ENCODE data around the gene PRRT4. TPM values are rescaled to one million over a fixed set of nuclear protein-coding genes. Genes with fewer than 3 reads are reported as not detected.
A peak's percentile ranks its signal among the peaks of the same experiment; 100 is the strongest.

PRRT4 gene
- total and polyA plus RNA-seq, 2 experiments from 2014 or later, result 0.55 to 0.56 TPM

DNA sequence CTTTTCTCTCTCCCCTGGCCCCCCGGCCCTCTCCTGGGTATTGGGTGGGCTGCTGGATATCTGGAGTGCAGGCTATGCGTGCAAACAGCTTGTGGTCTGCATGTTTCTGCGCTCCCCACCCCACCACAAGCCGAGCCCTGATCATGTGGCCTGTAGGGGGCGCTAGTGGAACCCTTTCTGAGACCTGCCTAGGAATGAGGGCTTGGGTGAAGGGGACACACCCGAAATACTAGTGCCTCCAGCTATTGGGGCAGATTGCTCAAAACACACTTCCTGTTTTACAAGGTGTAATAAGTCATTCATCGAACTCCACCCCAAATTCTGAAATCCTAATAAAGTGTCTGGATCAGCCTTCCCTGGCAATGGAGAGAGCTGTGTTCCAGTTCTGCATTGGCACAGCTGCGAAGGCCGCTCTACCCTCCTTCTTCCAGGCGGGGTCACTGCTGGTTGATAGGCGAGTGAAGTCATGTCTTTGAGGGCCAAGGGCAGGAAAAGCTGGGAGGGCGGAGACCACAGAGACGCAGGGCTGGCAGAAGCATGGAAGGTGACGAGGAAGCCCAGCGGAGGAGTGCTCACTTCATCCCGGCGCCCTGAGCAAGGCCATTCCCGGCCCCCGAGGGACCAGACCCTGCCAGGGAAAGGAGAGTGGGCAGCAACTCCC is 19.8 kb upstream of the PRRT4 start:
- H3K79me2 ChIP-seq (replicated peaks; ENCODE audit: insufficient read depth), result no peaks in the 10 kb centered on the region
- no peak overlapping the region for H3K27ac ChIP-seq (ENCODE audit: low read depth)
- no peaks in the 10 kb centered on the region for H3K9me2 ChIP-seq (ENCODE audit: insufficient read depth)
- TF ChIP-seq EZH2phosphoT487 (IDR thresholded peaks at IDR 0.05; ENCODE audit: unreplicated experiment) (no peak), JUNB (IDR thresholded peaks at IDR 0.05; ENCODE audit: unreplicated experiment) (no peak)
- TF ChIP-seq, protein P1, sequence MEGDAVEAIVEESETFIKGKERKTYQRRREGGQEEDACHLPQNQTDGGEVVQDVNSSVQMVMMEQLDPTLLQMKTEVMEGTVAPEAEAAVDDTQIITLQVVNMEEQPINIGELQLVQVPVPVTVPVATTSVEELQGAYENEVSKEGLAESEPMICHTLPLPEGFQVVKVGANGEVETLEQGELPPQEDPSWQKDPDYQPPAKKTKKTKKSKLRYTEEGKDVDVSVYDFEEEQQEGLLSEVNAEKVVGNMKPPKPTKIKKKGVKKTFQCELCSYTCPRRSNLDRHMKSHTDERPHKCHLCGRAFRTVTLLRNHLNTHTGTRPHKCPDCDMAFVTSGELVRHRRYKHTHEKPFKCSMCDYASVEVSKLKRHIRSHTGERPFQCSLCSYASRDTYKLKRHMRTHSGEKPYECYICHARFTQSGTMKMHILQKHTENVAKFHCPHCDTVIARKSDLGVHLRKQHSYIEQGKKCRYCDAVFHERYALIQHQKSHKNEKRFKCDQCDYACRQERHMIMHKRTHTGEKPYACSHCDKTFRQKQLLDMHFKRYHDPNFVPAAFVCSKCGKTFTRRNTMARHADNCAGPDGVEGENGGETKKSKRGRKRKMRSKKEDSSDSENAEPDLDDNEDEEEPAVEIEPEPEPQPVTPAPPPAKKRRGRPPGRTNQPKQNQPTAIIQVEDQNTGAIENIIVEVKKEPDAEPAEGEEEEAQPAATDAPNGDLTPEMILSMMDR (conservative IDR thresholded peaks at IDR 0.05; ENCODE audit: low read depth in 2 of 2), result peak; percentile 94 to 96
- ATAC-seq (peak; percentile 85), DNase-seq (ENCODE audit: low spot score) (peak; percentile 94)
- H3K4me2 ChIP-seq, result no peak overlapping the region
- no peaks in the 10 kb centered on the region for H3K27me3 ChIP-seq (ENCODE audit: insufficient read depth)
- H3K4me3 Mint-ChIP-seq, result no peak overlapping the region; the same call in 2 of the 3 replicates
- H3K4me1 Mint-ChIP-seq, result peaks cover 22% of the 10 kb centered on the region
- H3K4me3 ChIP-seq, result no peak overlapping the region
- no peaks in the 10 kb centered on the region for H3K9me3 Mint-ChIP-seq
- H3K36me3 ChIP-seq (ENCODE audit: insufficient read depth), result no peaks in the 10 kb centered on the region
- H3K27ac Mint-ChIP-seq, result no peak overlapping the region
- H3F3A ChIP-seq (replicated peaks; ENCODE audit: low read depth), result no peaks in the 10 kb centered on the region
- peaks cover 15% of the 10 kb centered on the region for H3K27me3 Mint-ChIP-seq (ENCODE audit: insufficient read depth, low read depth, poor library complexity)
- H3K4me1 ChIP-seq (ENCODE audit: insufficient read depth), result peaks cover 22% of the 10 kb centered on the region
- no peaks in the 10 kb centered on the region for H4K20me1 ChIP-seq (replicated peaks; ENCODE audit: insufficient read depth)
- peak overlapping the region; percentile 85 for H2AFZ ChIP-seq
- no peaks in the 10 kb centered on the region; the same call in 2 of the 3 replicates for H3K36me3 Mint-ChIP-seq (ENCODE audit: low read depth)

DNA sequence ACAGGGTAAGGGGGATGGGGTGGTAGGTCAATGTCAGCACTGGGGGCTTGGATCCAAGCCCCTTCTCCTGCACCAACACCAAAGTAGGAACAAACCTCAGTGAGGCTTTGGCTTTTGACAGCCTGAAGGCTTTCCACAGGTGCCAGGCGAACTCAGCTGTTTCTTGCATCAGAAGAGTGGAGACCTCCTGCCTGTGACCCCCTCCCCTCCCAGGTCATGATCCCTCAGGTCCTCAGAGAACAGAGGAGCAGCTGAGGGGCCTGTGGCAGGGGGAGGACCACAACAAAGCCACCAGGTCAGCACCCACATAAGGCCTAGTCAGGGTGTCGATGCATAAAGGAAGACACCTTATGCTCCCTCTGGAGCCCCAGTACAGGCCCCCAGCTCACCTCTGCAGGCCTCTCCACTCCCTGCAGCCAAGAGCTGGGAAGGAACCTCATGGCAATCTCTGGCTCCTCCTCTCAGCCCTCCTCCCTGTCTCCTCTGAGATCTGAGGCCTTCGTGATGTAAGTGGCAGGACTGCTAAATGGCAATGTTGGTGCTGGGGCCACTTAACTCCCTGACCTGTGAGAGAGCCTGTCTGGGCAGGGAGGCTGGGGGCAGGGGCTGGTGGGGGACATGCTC is 19.1 kb upstream of the PRRT4 start:
- no peaks in the 10 kb centered on the region for H3K27me3 ChIP-seq (ENCODE audit: insufficient read depth)
- no peaks in the 10 kb centered on the region for H3K79me2 ChIP-seq (replicated peaks; ENCODE audit: insufficient read depth)
- H3K27ac ChIP-seq (ENCODE audit: low read depth), result no peak overlapping the region
- H3K9me2 ChIP-seq (ENCODE audit: insufficient read depth), result no peaks in the 10 kb centered on the region
- peaks cover 15% of the 10 kb centered on the region for H3K27me3 Mint-ChIP-seq (ENCODE audit: insufficient read depth, low read depth, poor library complexity)
- H3K9me3 Mint-ChIP-seq, result no peaks in the 10 kb centered on the region
- H3K27ac Mint-ChIP-seq, result no peak overlapping the region
- no peaks in the 10 kb centered on the region for H3F3A ChIP-seq (replicated peaks; ENCODE audit: low read depth)
- DNase-seq (ENCODE audit: low spot score) (peak; percentile 26), ATAC-seq (peak; percentile 22)
- peaks cover 22% of the 10 kb centered on the region for H3K4me1 ChIP-seq (ENCODE audit: insufficient read depth)
- no peak overlapping the region for H3K4me2 ChIP-seq
- peaks cover 22% of the 10 kb centered on the region for H3K4me1 Mint-ChIP-seq
- no peak overlapping the region for H3K4me3 Mint-ChIP-seq
- H3K36me3 Mint-ChIP-seq (ENCODE audit: low read depth), result no peaks in the 10 kb centered on the region; the same call in 2 of the 3 replicates
- H4K20me1 ChIP-seq (replicated peaks; ENCODE audit: insufficient read depth), result no peaks in the 10 kb centered on the region
- peak overlapping the region; percentile 63; the same call in 1 of the 2 replicates for H2AFZ ChIP-seq
- no peak overlapping the region for H3K4me3 ChIP-seq
- H3K36me3 ChIP-seq (ENCODE audit: insufficient read depth), result no peaks in the 10 kb centered on the region
- no peak for TF ChIP-seq ZNF331 (CRISPR knock-in tag; IDR thresholded peaks at IDR 0.05; ENCODE audit: low read depth)
- TF ChIP-seq ZNF114 (CRISPR knock-in tag; IDR thresholded peaks at IDR 0.05), result no peak
- no peak for TF ChIP-seq POLR2AphosphoS5 (IDR thresholded peaks at IDR 0.05; ENCODE audit: low read depth)
- TF ChIP-seq CREB1 (CRISPR knock-in tag; IDR thresholded peaks at IDR 0.05; ENCODE audit: low read depth), result no peak
- TF ChIP-seq, protein P1 (conservative IDR thresholded peaks at IDR 0.05; ENCODE audit: low read depth in 2 of 2), result no peak
- TF ChIP-seq, protein P2, sequence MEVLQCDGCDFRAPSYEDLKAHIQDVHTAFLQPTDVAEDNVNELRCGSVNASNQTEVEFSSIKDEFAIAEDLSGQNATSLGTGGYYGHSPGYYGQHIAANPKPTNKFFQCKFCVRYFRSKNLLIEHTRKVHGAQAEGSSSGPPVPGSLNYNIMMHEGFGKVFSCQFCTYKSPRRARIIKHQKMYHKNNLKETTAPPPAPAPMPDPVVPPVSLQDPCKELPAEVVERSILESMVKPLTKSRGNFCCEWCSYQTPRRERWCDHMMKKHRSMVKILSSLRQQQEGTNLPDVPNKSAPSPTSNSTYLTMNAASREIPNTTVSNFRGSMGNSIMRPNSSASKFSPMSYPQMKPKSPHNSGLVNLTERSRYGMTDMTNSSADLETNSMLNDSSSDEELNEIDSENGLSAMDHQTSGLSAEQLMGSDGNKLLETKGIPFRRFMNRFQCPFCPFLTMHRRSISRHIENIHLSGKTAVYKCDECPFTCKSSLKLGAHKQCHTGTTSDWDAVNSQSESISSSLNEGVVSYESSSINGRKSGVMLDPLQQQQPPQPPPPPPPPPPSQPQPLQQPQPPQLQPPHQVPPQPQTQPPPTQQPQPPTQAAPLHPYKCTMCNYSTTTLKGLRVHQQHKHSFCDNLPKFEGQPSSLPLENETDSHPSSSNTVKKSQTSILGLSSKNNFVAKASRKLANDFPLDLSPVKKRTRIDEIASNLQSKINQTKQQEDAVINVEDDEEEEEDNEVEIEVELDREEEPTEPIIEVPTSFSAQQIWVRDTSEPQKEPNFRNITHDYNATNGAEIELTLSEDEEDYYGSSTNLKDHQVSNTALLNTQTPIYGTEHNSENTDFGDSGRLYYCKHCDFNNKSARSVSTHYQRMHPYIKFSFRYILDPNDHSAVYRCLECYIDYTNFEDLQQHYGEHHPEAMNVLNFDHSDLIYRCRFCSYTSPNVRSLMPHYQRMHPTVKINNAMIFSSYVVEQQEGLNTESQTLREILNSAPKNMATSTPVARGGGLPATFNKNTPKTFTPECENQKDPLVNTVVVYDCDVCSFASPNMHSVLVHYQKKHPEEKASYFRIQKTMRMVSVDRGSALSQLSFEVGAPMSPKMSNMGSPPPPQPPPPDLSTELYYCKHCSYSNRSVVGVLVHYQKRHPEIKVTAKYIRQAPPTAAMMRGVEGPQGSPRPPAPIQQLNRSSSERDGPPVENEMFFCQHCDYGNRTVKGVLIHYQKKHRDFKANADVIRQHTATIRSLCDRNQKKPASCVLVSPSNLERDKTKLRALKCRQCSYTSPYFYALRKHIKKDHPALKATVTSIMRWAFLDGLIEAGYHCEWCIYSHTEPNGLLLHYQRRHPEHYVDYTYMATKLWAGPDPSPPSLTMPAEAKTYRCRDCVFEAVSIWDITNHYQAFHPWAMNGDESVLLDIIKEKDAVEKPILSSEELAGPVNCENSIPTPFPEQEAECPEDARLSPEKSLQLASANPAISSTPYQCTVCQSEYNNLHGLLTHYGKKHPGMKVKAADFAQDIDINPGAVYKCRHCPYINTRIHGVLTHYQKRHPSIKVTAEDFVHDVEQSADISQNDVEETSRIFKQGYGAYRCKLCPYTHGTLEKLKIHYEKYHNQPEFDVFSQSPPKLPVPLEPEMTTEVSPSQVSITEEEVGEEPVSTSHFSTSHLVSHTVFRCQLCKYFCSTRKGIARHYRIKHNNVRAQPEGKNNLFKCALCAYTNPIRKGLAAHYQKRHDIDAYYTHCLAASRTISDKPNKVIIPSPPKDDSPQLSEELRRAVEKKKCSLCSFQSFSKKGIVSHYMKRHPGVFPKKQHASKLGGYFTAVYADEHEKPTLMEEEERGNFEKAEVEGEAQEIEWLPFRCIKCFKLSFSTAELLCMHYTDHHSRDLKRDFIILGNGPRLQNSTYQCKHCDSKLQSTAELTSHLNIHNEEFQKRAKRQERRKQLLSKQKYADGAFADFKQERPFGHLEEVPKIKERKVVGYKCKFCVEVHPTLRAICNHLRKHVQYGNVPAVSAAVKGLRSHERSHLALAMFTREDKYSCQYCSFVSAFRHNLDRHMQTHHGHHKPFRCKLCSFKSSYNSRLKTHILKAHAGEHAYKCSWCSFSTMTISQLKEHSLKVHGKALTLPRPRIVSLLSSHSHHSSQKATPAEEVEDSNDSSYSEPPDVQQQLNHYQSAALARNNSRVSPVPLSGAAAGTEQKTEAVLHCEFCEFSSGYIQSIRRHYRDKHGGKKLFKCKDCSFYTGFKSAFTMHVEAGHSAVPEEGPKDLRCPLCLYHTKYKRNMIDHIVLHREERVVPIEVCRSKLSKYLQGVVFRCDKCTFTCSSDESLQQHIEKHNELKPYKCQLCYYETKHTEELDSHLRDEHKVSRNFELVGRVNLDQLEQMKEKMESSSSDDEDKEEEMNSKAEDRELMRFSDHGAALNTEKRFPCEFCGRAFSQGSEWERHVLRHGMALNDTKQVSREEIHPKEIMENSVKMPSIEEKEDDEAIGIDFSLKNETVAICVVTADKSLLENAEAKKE (CRISPR knock-in tag; IDR thresholded peaks at IDR 0.05), result no peak
- TF ChIP-seq EZH2 (IDR thresholded peaks at IDR 0.05; ENCODE audit: low read depth, unreplicated experiment), result no peak
- TF ChIP-seq EZH2phosphoT487 (IDR thresholded peaks at IDR 0.05; ENCODE audit: unreplicated experiment), result no peak
